Tibial artery (tissue), 4 donors: ENCODE measurements around the gene MIOS.

Experiments
- DNase-seq, 2 donors: peaks; one replicate each; pipeline ENCODE4 v3.0.0-alpha.2; 2019
- H3K27ac ChIP-seq, 2 donors: fragments of 200-600 bp; sonication (generic) in 1 of 2; 1 replicate in 1 of 2; 2 replicates in 1 of 2; pipeline ENCODE4 v1.5.1; 2018 to 2019; ENCODE audit warnings: mild to moderate bottlenecking in 1 of 2
- H3K27me3 ChIP-seq, 2 donors: fragments of 200-600 bp; sonication (generic) in 1 of 2; one replicate each; pipeline versions ENCODE4 v1.5.1 to v1.6.0; 2016 to 2019
- H3K36me3 ChIP-seq, 3 donors: fragments of 200-600 bp; sonication (generic) in 2 of 3; one replicate each; pipeline ENCODE4 v1.5.1; 2016 to 2019; ENCODE audit warnings: mild to moderate bottlenecking in 2 of 3
- H3K4me1 ChIP-seq, 4 donors: fragments of 200-600 bp; sonication (generic) in 2 of 4; 1 replicate in 3 of 4; 2 replicates in 1 of 4; pipeline ENCODE4 v1.5.1; 2016 to 2019
- H3K4me3 ChIP-seq, 2 donors: fragments of 200-600 bp; sonication (generic) in 1 of 2; 1 replicate in 1 of 2; 2 replicates in 1 of 2; pipeline ENCODE4 v1.5.1; 2018 to 2019; ENCODE audit warnings: mild to moderate bottlenecking in 2 of 2
- H3K9me3 ChIP-seq, 3 donors: fragments of 200-600 bp; sonication (generic) in 1 of 3; one replicate each; pipeline ENCODE4 v1.5.1; 2016 to 2019
- CTCF ChIP-seq, 2 experiments: fragments of 200-600 bp in 1 of 2; fragments of 450-650 bp in 1 of 2; IDR thresholded peaks; one replicate each; pipeline ENCODE4 v1.5.1; 2017 to 2019; ENCODE audit warnings: antibody characterized with exemption in 2 of 2, mild to moderate bottlenecking in 1 of 2, moderate library complexity in 1 of 2
- intact Hi-C: fragments of 100-400 bp; cut with DNase I; formaldehyde crosslinking; loops from one replicate; pipeline ENCODE4 v1.15.0; 2023; ENCODE audit warnings: low total_unique reads

MIOS gene

GRCh38 chr7:7573701-7574100 is 7.0 kb downstream of the MIOS start:
- Histone ChIP-seq H3K27me3 (no peaks in the 10 kb centered on the region), H3K4me3 (no peak overlapping the region), H3K4me1 (peaks cover 0 to 10% (median 6%) of the 10 kb centered on the region in 4 donors), H3K9me3 (no peaks in the 10 kb centered on the region), H3K27ac (no peak overlapping the region), H3K36me3 (peaks cover 0 to 8% (median 0%) of the 10 kb centered on the region in 3 donors)
- no peak for TF ChIP-seq CTCF (IDR thresholded peaks at IDR 0.05)
- DNase-seq, result no peak
- intact Hi-C loops, result no loop called here

GRCh38 chr7:7576344-7576743 is 9.7 kb downstream of the MIOS start:
- no peaks in the 10 kb centered on the region for H3K4me1 ChIP-seq
- H3K4me3 ChIP-seq, result no peak overlapping the region
- no peak for DNase-seq
- intact Hi-C loops, result no loop called here
- H3K9me3 ChIP-seq, result no peaks in the 10 kb centered on the region
- no peak for TF ChIP-seq CTCF (IDR thresholded peaks at IDR 0.05)
- H3K36me3 ChIP-seq, result peaks cover 0 to 8% (median under 1%) of the 10 kb centered on the region in 3 donors
- no peaks in the 10 kb centered on the region for H3K27me3 ChIP-seq
- no peak overlapping the region for H3K27ac ChIP-seq

GRCh38 chr7:7577888-7578287 is 11.2 kb downstream of the MIOS start:
- Histone ChIP-seq H3K36me3 (peaks cover 2 to 4% (median 2%) of the 10 kb centered on the region in 3 donors), H3K4me1 (no peaks in the 10 kb centered on the region), H3K9me3 (no peaks in the 10 kb centered on the region), H3K27me3 (no peaks in the 10 kb centered on the region), H3K27ac (no peak overlapping the region), H3K4me3 (no peak overlapping the region)
- intact Hi-C loops, result loop anchor here (2.0 kb wide), 1 partner anchor 65 kb away; no protein-coding TSS in a partner anchor
- no peak for DNase-seq
- TF ChIP-seq CTCF (IDR thresholded peaks at IDR 0.05), result no peak

GRCh38 chr7:7579638-7580037 is 13.0 kb downstream of the MIOS start:
- TF ChIP-seq CTCF (IDR thresholded peaks at IDR 0.05), result no peak
- no peak overlapping the region for H3K4me3 ChIP-seq
- intact Hi-C loops, result loop anchor here (2.0 kb wide), 1 partner anchor 67 kb away; no protein-coding TSS in a partner anchor
- DNase-seq, result no peak
- H3K4me1 ChIP-seq, result no peaks in the 10 kb centered on the region
- no peaks in the 10 kb centered on the region for H3K9me3 ChIP-seq
- H3K27me3 ChIP-seq, result no peaks in the 10 kb centered on the region
- H3K27ac ChIP-seq, result no peak overlapping the region
- peaks cover 0 to 8% (median 4%) of the 10 kb centered on the region in 3 donors for H3K36me3 ChIP-seq

GRCh38 chr7:7581531-7582179 is 15.0 kb downstream of the MIOS start:
- no peak for TF ChIP-seq CTCF (IDR thresholded peaks at IDR 0.05)
- intact Hi-C loops, result no loop called here
- no peak for DNase-seq
- H3K27ac ChIP-seq, result no peak overlapping the region
- no peaks in the 10 kb centered on the region for H3K4me1 ChIP-seq
- no peak overlapping the region for H3K4me3 ChIP-seq
- H3K27me3 ChIP-seq, result no peaks in the 10 kb centered on the region
- H3K9me3 ChIP-seq, result no peaks in the 10 kb centered on the region
- H3K36me3 ChIP-seq, result peaks cover 0 to 8% (median 4%) of the 10 kb centered on the region in 3 donors
